Thoracic aorta (tissue), 2 donors: ENCODE results near the gene PLXNA2. TPM values are rescaled to one million over a fixed set of nuclear protein-coding genes. Genes with fewer than 3 reads are reported as not detected.

Source experiments
- ATAC-seq: fragments of 150-250 bp; one replicate; pipeline ENCODE4 v1.8.0; 2017; ENCODE audit warnings: low read depth; ENCODE audit not compliant: insufficient number of reproducible peaks, low FRiP score
- DNase-seq: peaks from one replicate; pipeline ENCODE4 v3.0.0-alpha.2; 2020; ENCODE audit warnings: low spot score
- H3K27ac ChIP-seq, 2 donors: fragments of 200-600 bp; sonication (generic); 1 replicate in 1 of 2; 2 replicates in 1 of 2; pipeline ENCODE4 v1.5.1; 2016; ENCODE audit warnings: mild to moderate bottlenecking in 2 of 2, moderate library complexity in 2 of 2
- H3K27me3 ChIP-seq: fragments of 200-600 bp; sonication (generic); replicated peaks from 2 replicates; pipeline ENCODE4 v1.6.0; 2016; ENCODE audit warnings: mild to moderate bottlenecking; ENCODE audit not compliant: insufficient read depth
- H3K36me3 ChIP-seq: fragments of 200-600 bp; sonication (generic); one replicate; pipeline ENCODE4 v1.5.1; 2016
- H3K4me1 ChIP-seq, 2 donors: fragments of 200-600 bp; sonication (generic); 1 replicate in 1 of 2; 2 replicates in 1 of 2; pipeline versions ENCODE4 v1.5.1 to v1.6.0; 2016; ENCODE audit warnings: low read depth in 2 of 2, mild to moderate bottlenecking in 1 of 2; ENCODE audit not compliant: control insufficient read depth in 1 of 2
- H3K4me3 ChIP-seq: fragments of 200-600 bp; sonication (generic); 2 replicates; pipeline ENCODE4 v1.5.1; 2016; ENCODE audit warnings: mild to moderate bottlenecking
- H3K9me3 ChIP-seq: fragments of 200-600 bp; sonication (generic); 2 replicates; pipeline ENCODE4 v1.5.1; 2016
- CTCF ChIP-seq: fragments of 200-600 bp; sonication (generic); IDR thresholded peaks from one replicate; pipeline ENCODE4 v1.5.1; 2019; ENCODE audit warnings: antibody characterized with exemption
- total RNA-seq, 2 donors: library from RNA; depleted of rRNA; stranded (reverse); fragments of >200 nt; gene quantifications; one replicate each; pipeline versions ENCODE4 v1.1.0 to v1.2.3, GENCODE V29; 2016

The PLXNA2 gene
- total RNA-seq, 2 donors from 2014 or later, result 30.2 to 62.2 TPM

- H3K9me3 ChIP-seq, result no peaks in the 10 kb centered on the region
- no peak for ATAC-seq
- H3K4me1 ChIP-seq, result no peaks in the 10 kb centered on the region
- H3K27me3 ChIP-seq, result no peaks in the 10 kb centered on the region
- no peak for TF ChIP-seq CTCF
- H3K27ac ChIP-seq, result no peak overlapping the region
- H3K36me3 ChIP-seq, result peaks cover 21% of the 10 kb centered on the region
- no peak for DNase-seq
- no peak overlapping the region for H3K4me3 ChIP-seq
Measured at GRCh38 chr1:208069908-208070307, 174.3 kb downstream of the PLXNA2 start.

GRCh38 chr1:208069317-208069716 lies 174.9 kb downstream of the PLXNA2 start:
- no peak overlapping the region for H3K27ac ChIP-seq
- no peak overlapping the region for H3K4me3 ChIP-seq
- H3K36me3 ChIP-seq, result peaks cover 20% of the 10 kb centered on the region
- no peaks in the 10 kb centered on the region for H3K4me1 ChIP-seq
- H3K27me3 ChIP-seq, result no peaks in the 10 kb centered on the region
- ATAC-seq, result no peak
- DNase-seq, result no peak
- no peak for TF ChIP-seq CTCF
- no peaks in the 10 kb centered on the region for H3K9me3 ChIP-seq

GRCh38 chr1:208068908-208069307 lies 175.3 kb downstream of the PLXNA2 start:
- Histone ChIP-seq H3K4me1 (no peaks in the 10 kb centered on the region), H3K27ac (no peak overlapping the region), H3K36me3 (peaks cover 16% of the 10 kb centered on the region), H3K27me3 (no peaks in the 10 kb centered on the region), H3K4me3 (no peak overlapping the region), H3K9me3 (no peaks in the 10 kb centered on the region)
- DNase-seq, result no peak
- ATAC-seq, result no peak
- TF ChIP-seq CTCF, result no peak

- TF ChIP-seq CTCF, result no peak
- H3K27ac ChIP-seq, result no peak overlapping the region
- ATAC-seq, result no peak
- H3K4me1 ChIP-seq, result no peaks in the 10 kb centered on the region
- DNase-seq, result no peak
- no peak overlapping the region for H3K4me3 ChIP-seq
- no peaks in the 10 kb centered on the region for H3K27me3 ChIP-seq
- H3K36me3 ChIP-seq, result peaks cover 13% of the 10 kb centered on the region
- no peaks in the 10 kb centered on the region for H3K9me3 ChIP-seq
Measured at GRCh38 chr1:208068407-208068806, 175.8 kb downstream of the PLXNA2 start.

- Histone ChIP-seq H3K27me3 (no peaks in the 10 kb centered on the region), H3K9me3 (no peaks in the 10 kb centered on the region), H3K4me1 (no peaks in the 10 kb centered on the region), H3K27ac (no peak overlapping the region), H3K4me3 (no peak overlapping the region), H3K36me3 (peaks cover 11% of the 10 kb centered on the region)
- ATAC-seq (no peak), DNase-seq (no peak)
- TF ChIP-seq CTCF, result no peak
Measured at GRCh38 chr1:208066583-208066982, 177.6 kb downstream of the PLXNA2 start.
